GM10248 (cell line): ENCODE results near the gene PARS2.

Source experiments
- CTCF ChIA-PET: fragments of 300-600 bp; sonication (Branson Sonifier 250); formaldehyde crosslinking; extraction: SDS; loops from one replicate; lab custom pipeline; 2021; ENCODE audit warnings: antibody characterized with exemption; lab: Yijun Ruan, JAX
- POLR2A ChIA-PET: fragments of 350-650 bp; sonication (Branson Sonifier 250); formaldehyde crosslinking; extraction: SDS; loops from one replicate; lab custom pipeline; 2020; ENCODE audit warnings: antibody characterized with exemption; lab: Yijun Ruan, JAX
- DNase-seq: peaks from one replicate; pipeline ENCODE4 v3.0.0; 2012; ENCODE audit errors: extremely low spot score
- CTCF ChIP-seq: IDR thresholded peaks from 2 replicates; pipeline ENCODE4 v1.5.1; 2012; ENCODE audit warnings: mild to moderate bottlenecking, low read depth; ENCODE audit errors: extremely low read depth, missing control alignments, control extremely low read depth

Gene PARS2

DNA sequence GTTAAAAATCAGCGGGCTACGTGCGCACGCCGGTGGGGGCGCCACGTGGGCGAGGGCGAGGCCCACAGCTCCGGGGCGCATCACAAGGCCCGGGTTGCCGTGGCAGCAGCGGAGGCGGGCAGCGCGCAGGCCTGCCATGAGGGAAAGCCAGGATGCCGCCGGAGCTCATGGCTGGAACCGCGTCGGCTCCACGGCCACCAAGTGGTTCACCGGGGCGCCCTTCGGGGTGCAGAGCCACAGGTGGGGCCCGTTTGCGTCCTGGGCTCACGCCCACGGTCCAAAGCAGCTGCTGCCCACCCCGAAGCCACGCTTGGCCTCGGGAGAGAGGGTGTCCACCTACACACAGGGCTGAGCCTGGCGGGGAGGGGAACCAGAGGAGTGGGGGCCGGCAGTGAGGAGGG lies 41.7 kb upstream of the PARS2 start:
- no peak for DNase-seq
- ChIA-PET CTCF (no interaction called here), POLR2A (no interaction called here)
- no peak for TF ChIP-seq CTCF

- no peak for DNase-seq
- CTCF ChIA-PET: interaction anchor here (5.7 kb wide), 1 partner anchor 14 kb away, joined by 41 read pairs; no protein-coding TSS in a partner anchor
- POLR2A ChIA-PET: no interaction called here
- no peak for TF ChIP-seq CTCF
These were observed 41.1 kb upstream of the PARS2 start for GRCh38 chr1:54805466-54805865.

- CTCF ChIA-PET: interaction anchor here (1.2 to 5.7 kb wide), 2 partner anchors 13 to 315 kb away, joined by 3 to 41 read pairs; no protein-coding TSS in a partner anchor
- POLR2A ChIA-PET: no interaction called here
- no peak for TF ChIP-seq CTCF
- no peak for DNase-seq
These were observed 40.3 kb upstream of the PARS2 start for GRCh38 chr1:54804471-54805132.

GRCh38 chr1:54803761-54804470 lies 39.6 kb upstream of the PARS2 start:
- no peak for DNase-seq
- ChIA-PET CTCF (interaction anchor here (1.2 to 5.7 kb wide), 2 partner anchors 12 to 314 kb away, joined by 3 to 41 read pairs; no protein-coding TSS in a partner anchor), POLR2A (no interaction called here)

DNA sequence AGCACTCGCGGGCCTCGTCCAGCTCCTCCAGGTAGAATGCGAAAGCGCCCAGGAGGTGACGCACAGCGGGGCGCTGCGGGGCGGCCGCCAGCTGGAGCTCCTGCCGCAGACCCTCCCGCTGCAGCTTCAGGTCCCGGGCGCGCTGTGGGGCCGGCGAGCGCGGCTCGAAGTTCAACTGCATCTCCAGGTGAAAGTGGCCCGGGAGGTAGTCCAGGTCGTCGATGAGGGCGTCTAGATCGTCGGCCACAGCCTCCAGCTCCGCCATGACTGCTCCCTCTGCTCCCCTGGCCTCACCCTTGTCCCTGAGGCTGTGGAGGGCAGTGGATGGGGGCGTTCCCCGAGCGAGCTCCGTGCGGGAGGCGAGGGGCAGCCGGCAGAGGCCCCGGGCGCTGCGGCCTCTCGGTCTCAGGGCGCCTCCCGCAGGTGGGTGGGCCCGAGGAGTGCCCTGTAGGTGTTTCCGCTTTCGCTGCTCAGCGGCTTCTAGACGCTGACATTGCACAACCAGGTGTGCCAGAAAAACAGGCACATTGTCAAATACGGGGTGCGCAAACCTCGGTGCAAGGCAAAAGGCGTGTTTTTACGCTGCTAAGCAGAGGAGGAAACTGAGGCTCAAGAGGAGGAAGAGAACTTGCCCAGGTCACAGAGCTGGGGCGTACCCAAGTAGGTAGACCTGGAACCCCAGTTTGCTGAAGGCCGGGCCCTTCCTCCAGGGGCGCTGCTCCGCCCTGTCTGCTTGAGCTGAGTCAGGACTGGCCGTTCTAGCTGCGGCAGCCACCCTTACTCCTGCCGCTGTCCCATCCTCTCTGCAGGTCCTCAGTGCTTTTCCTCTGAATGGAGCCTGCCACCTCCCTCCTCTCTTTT lies 36.8 kb upstream of the PARS2 start, which contains the start of gene TTC22:
TTC22 (minus strand) TSS at position 425 of the 861 bp plus-strand sequence; CDS start at position 265, 160 bp downstream.
- DNase-seq: peak; percentile 84
- CTCF ChIA-PET: interaction anchor here (0.7 to 5.7 kb wide), 25 partner anchors 9 to 197 kb away, joined by 3 to 45 read pairs (median 3); no protein-coding TSS in a partner anchor
- peak; percentile 65 for TF ChIP-seq CTCF
- POLR2A ChIA-PET: interaction anchor here (0.7 to 1.2 kb wide), 2 partner anchors 9 to 85 kb away, joined by 3 read pairs; partner anchors contain the start of gene TTC4

More at GRCh38 chr1:54803761-54804470, 39.6 kb upstream of the PARS2 start:
- TF ChIP-seq CTCF: no peak
